HepG2 (cell line): ENCODE results near the gene CHMP1A. TPM values are rescaled to one million over a fixed set of nuclear protein-coding genes. Genes with fewer than 3 reads are reported as not detected.

Source experiments
- IKZF4 ChIP-seq: sonication (generic); formaldehyde crosslinking; IDR thresholded peaks from 2 replicates; pipeline ENCODE4 v1.5.1; 2020; ENCODE audit warnings: borderline replicate concordance, mild to moderate bottlenecking, low read depth, missing genetic modification reagents; ENCODE audit errors: not compliant biosample characterization
- NR2F2 ChIP-seq: IDR thresholded peaks from 2 replicates; pipeline ENCODE4 v1.6.1; 2012; ENCODE audit warnings: low read depth, inconsistent platforms, borderline replicate concordance
- ONECUT2 ChIP-seq: sonication (generic); formaldehyde crosslinking; IDR thresholded peaks from 2 replicates; pipeline ENCODE4 v1.4.0; 2020; ENCODE audit warnings: missing genetic modification reagents
- PCBP2 ChIP-seq: fragments of 200-400 bp; formaldehyde crosslinking; optimal IDR thresholded peaks from 2 replicates; pipeline ENCODE3; 2018; ENCODE audit warnings: low read length, low read depth; ENCODE audit not compliant: poor library complexity, severe bottlenecking
- TAF15 ChIP-seq: fragments of 200-400 bp; formaldehyde crosslinking; IDR thresholded peaks from one replicate; pipeline ENCODE4 v1.6.1; 2018; ENCODE audit warnings: mild to moderate bottlenecking, low read depth, low read length; ENCODE audit not compliant: poor library complexity, severe bottlenecking
- ZFP36L1 ChIP-seq: sonication (generic); formaldehyde crosslinking; IDR thresholded peaks from 2 replicates; pipeline ENCODE4 v1.8.0; 2022; ENCODE audit warnings: mild to moderate bottlenecking, missing genetic modification reagents, moderate library complexity
- ZKSCAN5 ChIP-seq: sonication (generic); formaldehyde crosslinking; IDR thresholded peaks from 2 replicates; pipeline ENCODE4 v1.5.1; 2020; ENCODE audit warnings: mild to moderate bottlenecking, missing genetic modification reagents
- ZSCAN25 ChIP-seq: sonication (generic); formaldehyde crosslinking; IDR thresholded peaks from 2 replicates; pipeline ENCODE4 v1.8.0; 2022; ENCODE audit warnings: mild to moderate bottlenecking, missing genetic modification reagents
- polyA plus RNA-seq, 8 experiments: library from polyadenylated mRNA; depleted of rRNA in 3 of 8; stranded (reverse) in 7 of 8; unstranded in 1 of 8; fragments of >200 nt; fragmentation: Illumina TruSeq in 4 of 8; extraction: Trizol in 4 of 8; gene quantifications; 2 replicates each; pipeline versions ENCODE4 v1.2.1 to v1.2.3, GENCODE V29; 2011 to 2016; ENCODE audit warnings: low read depth in 4 of 8, missing spikeins in 1 of 8, mixed read lengths in 1 of 8; ENCODE audit not compliant: insufficient read depth in 1 of 8
- total RNA-seq, 5 experiments: library from RNA; depleted of rRNA; stranded (reverse); fragments of >200 nt; fragmentation: Illumina TruSeq; extraction: Trizol; gene quantifications; 2 replicates each; pipeline ENCODE4 v1.2.3, GENCODE V29; 2016; ENCODE audit warnings: low read depth in 1 of 5
- TF ChIP-seq, protein P1 (sequence below): sonication (generic); formaldehyde crosslinking; IDR thresholded peaks from 2 replicates; pipeline ENCODE4 v1.8.1; 2023; ENCODE audit warnings: mild to moderate bottlenecking, missing genetic modification reagents, borderline replicate concordance
- TF ChIP-seq, protein P2 (sequence below): IDR thresholded peaks from 2 replicates; pipeline ENCODE4 v1.6.1; 2018; ENCODE audit warnings: missing genetic modification reagents, mild to moderate bottlenecking, missing compliant biosample characterization
- TF ChIP-seq, protein P3 (sequence below): sonication (generic); formaldehyde crosslinking; conservative IDR thresholded peaks from 2 replicates; pipeline ENCODE4 v1.4.0; 2020; ENCODE audit warnings: missing genetic modification reagents
- TF ChIP-seq, protein P4 (sequence below): sonication (generic); formaldehyde crosslinking; IDR thresholded peaks from 2 replicates; pipeline ENCODE4 v1.4.0; 2020; ENCODE audit warnings: missing genetic modification reagents, borderline replicate concordance
- TF ChIP-seq, protein P5 (sequence below): sonication (generic); formaldehyde crosslinking; IDR thresholded peaks from 2 replicates; pipeline ENCODE4 v1.4.0; 2020; ENCODE audit warnings: missing genetic modification reagents
- TF ChIP-seq, protein P6 (sequence below), 2 experiments: sonication (generic) in 1 of 2; formaldehyde crosslinking in 1 of 2; IDR thresholded peaks; 2 replicates each; pipeline versions ENCODE4 v1.4.0 to v1.6.1; 2016 to 2020; ENCODE audit warnings: borderline replicate concordance in 1 of 2, low read depth in 1 of 2, mild to moderate bottlenecking in 1 of 2, missing genetic modification reagents in 1 of 2

CHMP1A gene
- total and polyA plus RNA-seq, 2 of the 13 experiments (the other 11 are each of a cell fraction or from before 2014, with no cell fraction given): 69.4 to 73.3 TPM

DNA sequence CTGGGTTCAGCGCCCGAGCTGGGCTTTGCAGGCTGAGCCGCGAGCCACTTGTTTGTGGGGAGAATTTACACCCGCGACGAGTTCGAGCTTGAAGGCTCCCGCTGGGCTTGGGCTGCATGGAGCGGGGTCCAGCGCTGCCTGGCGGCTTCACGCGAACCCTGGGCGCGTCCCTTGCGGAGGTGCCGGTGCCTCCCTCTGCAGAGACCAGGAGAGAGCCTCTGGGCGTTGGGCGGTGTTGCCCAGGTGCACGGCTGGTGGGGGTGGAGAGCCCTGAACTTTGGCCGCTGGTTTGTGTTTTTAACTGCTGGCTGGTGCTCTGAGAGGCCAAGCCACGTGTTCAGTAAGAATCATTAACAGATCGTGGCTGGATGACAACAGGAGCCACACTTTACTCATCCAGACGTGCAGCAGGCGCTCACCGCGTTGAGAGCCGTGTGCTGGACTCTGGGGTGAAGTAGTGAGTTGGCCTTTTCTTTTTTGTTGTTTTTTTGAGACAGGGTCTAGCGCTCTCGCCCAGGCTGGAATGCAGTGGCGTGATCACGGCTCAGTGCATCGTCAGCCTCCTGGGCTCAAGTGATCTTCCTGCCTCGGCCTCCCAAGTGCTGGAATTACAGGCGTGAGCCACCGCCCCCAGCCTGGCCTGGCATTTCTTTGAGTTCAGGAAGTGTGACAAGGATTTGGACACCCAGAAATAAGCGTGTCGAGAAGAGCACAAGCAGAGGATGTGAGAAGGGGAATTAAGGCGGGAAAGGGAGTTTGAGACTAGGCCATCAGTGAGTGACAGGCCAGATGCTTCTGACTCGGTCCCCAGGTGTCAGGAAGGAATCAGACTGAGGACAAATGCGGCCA, 29.8 kb upstream of the CHMP1A start (continued):
- no peak for TF ChIP-seq TAF15
- TF ChIP-seq ZFP36L1 (CRISPR knock-in tag): peak; percentile 99
- TF ChIP-seq ONECUT2 (CRISPR knock-in tag): peak; percentile 56
- TF ChIP-seq, protein P1, sequence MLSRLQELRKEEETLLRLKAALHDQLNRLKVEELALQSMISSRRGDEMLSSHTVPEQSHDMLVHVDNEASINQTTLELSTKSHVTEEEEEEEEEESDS (CRISPR knock-in tag): peak; percentile 97
- no peak for TF ChIP-seq PCBP2
- peak; percentile 84 for TF ChIP-seq IKZF4 (CRISPR knock-in tag)
- TF ChIP-seq, protein P2, sequence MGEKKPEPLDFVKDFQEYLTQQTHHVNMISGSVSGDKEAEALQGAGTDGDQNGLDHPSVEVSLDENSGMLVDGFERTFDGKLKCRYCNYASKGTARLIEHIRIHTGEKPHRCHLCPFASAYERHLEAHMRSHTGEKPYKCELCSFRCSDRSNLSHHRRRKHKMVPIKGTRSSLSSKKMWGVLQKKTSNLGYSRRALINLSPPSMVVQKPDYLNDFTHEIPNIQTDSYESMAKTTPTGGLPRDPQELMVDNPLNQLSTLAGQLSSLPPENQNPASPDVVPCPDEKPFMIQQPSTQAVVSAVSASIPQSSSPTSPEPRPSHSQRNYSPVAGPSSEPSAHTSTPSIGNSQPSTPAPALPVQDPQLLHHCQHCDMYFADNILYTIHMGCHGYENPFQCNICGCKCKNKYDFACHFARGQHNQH: peak; percentile 99
- TF ChIP-seq ZKSCAN5: peak; percentile 64
- TF ChIP-seq NR2F2: peak; percentile 67
- TF ChIP-seq, protein P3, sequence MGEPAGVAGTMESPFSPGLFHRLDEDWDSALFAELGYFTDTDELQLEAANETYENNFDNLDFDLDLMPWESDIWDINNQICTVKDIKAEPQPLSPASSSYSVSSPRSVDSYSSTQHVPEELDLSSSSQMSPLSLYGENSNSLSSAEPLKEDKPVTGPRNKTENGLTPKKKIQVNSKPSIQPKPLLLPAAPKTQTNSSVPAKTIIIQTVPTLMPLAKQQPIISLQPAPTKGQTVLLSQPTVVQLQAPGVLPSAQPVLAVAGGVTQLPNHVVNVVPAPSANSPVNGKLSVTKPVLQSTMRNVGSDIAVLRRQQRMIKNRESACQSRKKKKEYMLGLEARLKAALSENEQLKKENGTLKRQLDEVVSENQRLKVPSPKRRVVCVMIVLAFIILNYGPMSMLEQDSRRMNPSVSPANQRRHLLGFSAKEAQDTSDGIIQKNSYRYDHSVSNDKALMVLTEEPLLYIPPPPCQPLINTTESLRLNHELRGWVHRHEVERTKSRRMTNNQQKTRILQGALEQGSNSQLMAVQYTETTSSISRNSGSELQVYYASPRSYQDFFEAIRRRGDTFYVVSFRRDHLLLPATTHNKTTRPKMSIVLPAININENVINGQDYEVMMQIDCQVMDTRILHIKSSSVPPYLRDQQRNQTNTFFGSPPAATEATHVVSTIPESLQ (CRISPR knock-in tag): peak; percentile 91; the same call in 1 of the 2 replicates
- TF ChIP-seq, protein P4, sequence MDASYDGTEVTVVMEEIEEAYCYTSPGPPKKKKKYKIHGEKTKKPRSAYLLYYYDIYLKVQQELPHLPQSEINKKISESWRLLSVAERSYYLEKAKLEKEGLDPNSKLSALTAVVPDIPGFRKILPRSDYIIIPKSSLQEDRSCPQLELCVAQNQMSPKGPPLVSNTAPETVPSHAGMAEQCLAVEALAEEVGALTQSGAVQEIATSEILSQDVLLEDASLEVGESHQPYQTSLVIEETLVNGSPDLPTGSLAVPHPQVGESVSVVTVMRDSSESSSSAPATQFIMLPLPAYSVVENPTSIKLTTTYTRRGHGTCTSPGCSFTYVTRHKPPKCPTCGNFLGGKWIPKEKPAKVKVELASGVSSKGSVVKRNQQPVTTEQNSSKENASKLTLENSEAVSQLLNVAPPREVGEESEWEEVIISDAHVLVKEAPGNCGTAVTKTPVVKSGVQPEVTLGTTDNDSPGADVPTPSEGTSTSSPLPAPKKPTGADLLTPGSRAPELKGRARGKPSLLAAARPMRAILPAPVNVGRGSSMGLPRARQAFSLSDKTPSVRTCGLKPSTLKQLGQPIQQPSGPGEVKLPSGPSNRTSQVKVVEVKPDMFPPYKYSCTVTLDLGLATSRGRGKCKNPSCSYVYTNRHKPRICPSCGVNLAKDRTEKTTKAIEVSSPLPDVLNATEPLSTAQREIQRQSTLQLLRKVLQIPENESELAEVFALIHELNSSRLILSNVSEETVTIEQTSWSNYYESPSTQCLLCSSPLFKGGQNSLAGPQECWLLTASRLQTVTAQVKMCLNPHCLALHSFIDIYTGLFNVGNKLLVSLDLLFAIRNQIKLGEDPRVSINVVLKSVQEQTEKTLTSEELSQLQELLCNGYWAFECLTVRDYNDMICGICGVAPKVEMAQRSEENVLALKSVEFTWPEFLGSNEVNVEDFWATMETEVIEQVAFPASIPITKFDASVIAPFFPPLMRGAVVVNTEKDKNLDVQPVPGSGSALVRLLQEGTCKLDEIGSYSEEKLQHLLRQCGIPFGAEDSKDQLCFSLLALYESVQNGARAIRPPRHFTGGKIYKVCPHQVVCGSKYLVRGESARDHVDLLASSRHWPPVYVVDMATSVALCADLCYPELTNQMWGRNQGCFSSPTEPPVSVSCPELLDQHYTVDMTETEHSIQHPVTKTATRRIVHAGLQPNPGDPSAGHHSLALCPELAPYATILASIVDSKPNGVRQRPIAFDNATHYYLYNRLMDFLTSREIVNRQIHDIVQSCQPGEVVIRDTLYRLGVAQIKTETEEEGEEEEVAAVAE (CRISPR knock-in tag): peak; percentile 86
- TF ChIP-seq, protein P5, sequence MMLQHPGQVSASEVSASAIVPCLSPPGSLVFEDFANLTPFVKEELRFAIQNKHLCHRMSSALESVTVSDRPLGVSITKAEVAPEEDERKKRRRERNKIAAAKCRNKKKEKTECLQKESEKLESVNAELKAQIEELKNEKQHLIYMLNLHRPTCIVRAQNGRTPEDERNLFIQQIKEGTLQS (CRISPR knock-in tag): peak; percentile 42; the same call in 1 of the 2 replicates
- TF ChIP-seq, protein P6, sequence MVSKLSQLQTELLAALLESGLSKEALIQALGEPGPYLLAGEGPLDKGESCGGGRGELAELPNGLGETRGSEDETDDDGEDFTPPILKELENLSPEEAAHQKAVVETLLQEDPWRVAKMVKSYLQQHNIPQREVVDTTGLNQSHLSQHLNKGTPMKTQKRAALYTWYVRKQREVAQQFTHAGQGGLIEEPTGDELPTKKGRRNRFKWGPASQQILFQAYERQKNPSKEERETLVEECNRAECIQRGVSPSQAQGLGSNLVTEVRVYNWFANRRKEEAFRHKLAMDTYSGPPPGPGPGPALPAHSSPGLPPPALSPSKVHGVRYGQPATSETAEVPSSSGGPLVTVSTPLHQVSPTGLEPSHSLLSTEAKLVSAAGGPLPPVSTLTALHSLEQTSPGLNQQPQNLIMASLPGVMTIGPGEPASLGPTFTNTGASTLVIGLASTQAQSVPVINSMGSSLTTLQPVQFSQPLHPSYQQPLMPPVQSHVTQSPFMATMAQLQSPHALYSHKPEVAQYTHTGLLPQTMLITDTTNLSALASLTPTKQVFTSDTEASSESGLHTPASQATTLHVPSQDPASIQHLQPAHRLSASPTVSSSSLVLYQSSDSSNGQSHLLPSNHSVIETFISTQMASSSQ (IDR thresholded peaks at IDR 0.05; ENCODE audit: low read depth): peak; percentile 94
- TF ChIP-seq, protein P6 (CRISPR knock-in tag; IDR thresholded peaks at IDR 0.05; ENCODE audit: borderline replicate concordance): peak; percentile 99
- TF ChIP-seq ZSCAN25 (CRISPR knock-in tag): peak; percentile 94
